Measurements from ENCODE around the gene PDE2A. TPM values are rescaled to one million over a fixed set of nuclear protein-coding genes. Genes with fewer than 3 reads are reported as not detected.

Gene PDE2A
- total RNA-seq, 4 donors from 2014 or later, result 26.1 to 34.1 (median 30.6) TPM

DNA sequence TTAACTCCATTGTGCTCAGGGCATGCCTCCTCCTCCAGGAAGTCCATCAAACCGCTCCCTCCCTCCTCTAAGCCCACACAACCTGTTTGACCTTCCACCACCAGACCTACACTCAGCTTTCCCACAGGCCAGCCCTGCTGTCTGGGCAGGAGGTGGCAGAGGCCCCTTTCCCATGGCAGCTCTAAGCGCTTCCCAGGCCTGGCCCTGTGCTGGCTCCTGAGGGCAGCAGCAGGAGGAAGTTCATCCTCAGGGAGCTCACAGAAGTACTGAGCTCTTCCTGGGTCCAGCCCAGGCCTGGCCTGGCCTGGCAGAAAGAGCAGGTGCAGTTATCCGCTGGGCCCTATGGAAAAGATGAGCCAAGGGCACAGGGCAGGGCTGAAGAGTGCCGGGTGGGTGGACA is 46.6 kb upstream of the PDE2A start:
- TF ChIP-seq, protein P1, sequence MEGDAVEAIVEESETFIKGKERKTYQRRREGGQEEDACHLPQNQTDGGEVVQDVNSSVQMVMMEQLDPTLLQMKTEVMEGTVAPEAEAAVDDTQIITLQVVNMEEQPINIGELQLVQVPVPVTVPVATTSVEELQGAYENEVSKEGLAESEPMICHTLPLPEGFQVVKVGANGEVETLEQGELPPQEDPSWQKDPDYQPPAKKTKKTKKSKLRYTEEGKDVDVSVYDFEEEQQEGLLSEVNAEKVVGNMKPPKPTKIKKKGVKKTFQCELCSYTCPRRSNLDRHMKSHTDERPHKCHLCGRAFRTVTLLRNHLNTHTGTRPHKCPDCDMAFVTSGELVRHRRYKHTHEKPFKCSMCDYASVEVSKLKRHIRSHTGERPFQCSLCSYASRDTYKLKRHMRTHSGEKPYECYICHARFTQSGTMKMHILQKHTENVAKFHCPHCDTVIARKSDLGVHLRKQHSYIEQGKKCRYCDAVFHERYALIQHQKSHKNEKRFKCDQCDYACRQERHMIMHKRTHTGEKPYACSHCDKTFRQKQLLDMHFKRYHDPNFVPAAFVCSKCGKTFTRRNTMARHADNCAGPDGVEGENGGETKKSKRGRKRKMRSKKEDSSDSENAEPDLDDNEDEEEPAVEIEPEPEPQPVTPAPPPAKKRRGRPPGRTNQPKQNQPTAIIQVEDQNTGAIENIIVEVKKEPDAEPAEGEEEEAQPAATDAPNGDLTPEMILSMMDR (IDR thresholded peaks at IDR 0.05), result no peak
- no peak for TF ChIP-seq POLR2A (IDR thresholded peaks at IDR 0.05)
- intact Hi-C loops (cut with DNase I; ENCODE audit: low total_unique reads), result no loop called here
- 44 to 52% methylated on average over 4 of the region's 4 CpGs for WGBS, 2 donors
- no peak for DNase-seq (ENCODE audit: low spot score in 2 of 2)
- H3K4me3 ChIP-seq (ENCODE audit: low read depth, poor library complexity, severe bottlenecking), result peak overlapping the region; percentile 49

DNA sequence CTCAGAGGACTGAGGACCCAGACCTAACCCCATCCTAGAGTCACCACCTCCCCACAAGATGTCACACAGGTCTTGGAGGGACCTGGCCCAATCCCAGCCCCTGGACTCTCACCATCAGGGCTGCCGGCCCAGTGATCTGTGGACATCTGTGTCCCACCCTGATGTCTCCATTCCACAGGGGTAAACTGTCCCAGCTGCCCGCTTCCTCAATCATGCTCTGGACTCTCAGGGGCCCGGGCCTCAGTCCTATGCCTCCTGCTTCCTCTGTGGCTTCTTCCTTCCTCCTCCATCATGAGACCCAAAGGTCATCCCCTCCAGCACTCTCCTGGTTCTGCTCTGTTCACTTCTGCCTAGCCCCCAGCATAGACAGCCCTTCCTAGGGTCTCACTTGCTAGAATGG is 45.8 kb upstream of the PDE2A start:
- no peak for DNase-seq (ENCODE audit: low spot score in 2 of 2)
- H3K4me3 ChIP-seq (ENCODE audit: low read depth, poor library complexity, severe bottlenecking), result no peak overlapping the region
- no peak for TF ChIP-seq POLR2A (IDR thresholded peaks at IDR 0.05)
- TF ChIP-seq, protein P1 (IDR thresholded peaks at IDR 0.05), result no peak
- WGBS, 2 donors, result 41 to 47% methylated on average over 3 of the region's 3 CpGs
- intact Hi-C loops (cut with DNase I; ENCODE audit: low total_unique reads), result no loop called here

GRCh38 chr11:72719551-72719950 is 45.3 kb upstream of the PDE2A start:
- intact Hi-C loops (cut with DNase I; ENCODE audit: low total_unique reads), result no loop called here
- no peak overlapping the region for H3K4me3 ChIP-seq (ENCODE audit: low read depth, poor library complexity, severe bottlenecking)
- WGBS, 2 donors, result 66 to 68% methylated on average over 4 of the region's 4 CpGs

DNA sequence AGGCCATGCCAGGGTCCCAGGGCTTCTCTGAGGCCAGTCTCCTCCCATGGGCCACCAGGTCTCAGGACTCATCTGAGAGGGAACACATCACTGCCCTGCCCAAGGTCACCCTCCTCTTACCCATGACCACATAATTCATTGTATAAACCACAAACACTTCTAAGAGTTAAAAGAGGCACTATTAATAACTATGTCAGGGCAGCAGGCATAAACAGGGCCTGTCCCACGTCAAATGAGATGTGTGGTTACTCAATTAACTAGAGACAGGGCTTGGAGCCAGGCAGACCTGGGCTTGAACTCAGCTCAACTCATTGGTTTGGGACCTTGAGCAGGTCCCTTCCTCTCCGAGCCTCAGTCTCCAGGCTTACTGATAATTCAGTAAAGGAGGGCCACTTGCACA is 44.9 kb upstream of the PDE2A start:
- WGBS, 2 donors, result 14 to 28% methylated on average over 2 of the region's 2 CpGs
- no peak for DNase-seq (ENCODE audit: low spot score in 2 of 2)
- intact Hi-C loops (cut with DNase I; ENCODE audit: low total_unique reads), result no loop called here
- H3K4me3 ChIP-seq (ENCODE audit: low read depth, poor library complexity, severe bottlenecking), result no peak overlapping the region
- TF ChIP-seq POLR2A (IDR thresholded peaks at IDR 0.05), result no peak
- TF ChIP-seq, protein P1 (IDR thresholded peaks at IDR 0.05), result no peak

More at GRCh38 chr11:72719551-72719950, 45.3 kb upstream of the PDE2A start:
- no peak for DNase-seq (ENCODE audit: low spot score in 2 of 2)
- TF ChIP-seq, protein P1 (IDR thresholded peaks at IDR 0.05), result no peak
- no peak for TF ChIP-seq POLR2A (IDR thresholded peaks at IDR 0.05)

DNA sequence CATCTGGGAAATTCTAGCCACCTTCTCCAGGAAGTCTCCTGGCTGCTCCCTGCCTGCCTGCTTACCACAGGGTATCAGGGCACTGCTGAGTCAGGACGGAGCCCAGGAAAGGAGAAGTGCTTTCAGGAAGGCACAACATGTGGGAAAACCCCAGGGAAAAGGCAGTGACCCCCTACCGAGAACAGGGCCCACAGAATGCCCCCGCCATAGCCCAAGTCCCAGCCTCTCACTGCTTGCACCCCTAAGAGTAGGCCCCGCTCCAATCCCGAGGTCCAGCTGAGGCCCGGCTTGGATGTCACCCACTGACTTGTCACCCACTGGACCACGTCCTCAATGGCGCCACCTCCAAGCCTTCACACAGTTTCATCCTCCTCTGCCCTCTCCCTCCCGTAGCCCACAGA is 43.9 kb upstream of the PDE2A start:
- intact Hi-C loops (cut with DNase I; ENCODE audit: low total_unique reads), result no loop called here
- DNase-seq (ENCODE audit: low spot score in 2 of 2), result no peak
- H3K4me3 ChIP-seq (ENCODE audit: low read depth, poor library complexity, severe bottlenecking), result no peak overlapping the region
- 80 to 81% methylated on average over 9 of the region's 9 CpGs for WGBS, 2 donors
- TF ChIP-seq, protein P1 (IDR thresholded peaks at IDR 0.05), result no peak
- TF ChIP-seq POLR2A (IDR thresholded peaks at IDR 0.05), result no peak

- no peak overlapping the region for H3K4me3 ChIP-seq (ENCODE audit: low read depth, poor library complexity, severe bottlenecking)
- TF ChIP-seq, protein P1 (IDR thresholded peaks at IDR 0.05), result no peak
- TF ChIP-seq POLR2A (IDR thresholded peaks at IDR 0.05), result no peak
- intact Hi-C loops (cut with DNase I; ENCODE audit: low total_unique reads), result no loop called here
- 82 to 89% methylated on average over 11 to 13 of the region's 14 CpGs for WGBS, 2 donors
- DNase-seq (ENCODE audit: low spot score in 2 of 2), result no peak
Observed at GRCh38 chr11:72716788-72717435, 42.7 kb upstream of the PDE2A start.

Measured in lower leg skin (tissue), 4 donors.